NB4 (cell line): ENCODE results near the gene ANAPC5.
"Not testable (repeated sequence)": the region's sequence is repeated elsewhere in the genome, so short reads cannot be mapped to it uniquely, and the experiment has no call there.

Source experiments
- DNase-seq: peaks from one replicate; pipeline ENCODE4 v3.0.0; 2010; ENCODE audit warnings: low read depth
- H3K4me3 ChIP-seq: one replicate; pipeline ENCODE4 v1.5.1; 2011; ENCODE audit warnings: mild to moderate bottlenecking, low read depth, low read length, moderate library complexity
- MYC ChIP-seq: IDR thresholded peaks from 2 replicates; pipeline ENCODE4 v1.6.1; 2011; ENCODE audit warnings: low read depth, low read length
- POLR2A ChIP-seq: IDR thresholded peaks from 2 replicates; pipeline ENCODE4 v1.6.1; 2011; ENCODE audit warnings: mild to moderate bottlenecking; ENCODE audit not compliant: insufficient read length; ENCODE audit errors: extremely low read depth
- TF ChIP-seq, protein P1 (sequence below): IDR thresholded peaks from 2 replicates; pipeline ENCODE4 v1.6.1; 2011; ENCODE audit warnings: low read depth, low read length
- TF ChIP-seq, protein P2 (sequence below): IDR thresholded peaks from one replicate; pipeline ENCODE4 v1.5.1; 2012; ENCODE audit warnings: low read depth, low read length

The ANAPC5 gene

DNA sequence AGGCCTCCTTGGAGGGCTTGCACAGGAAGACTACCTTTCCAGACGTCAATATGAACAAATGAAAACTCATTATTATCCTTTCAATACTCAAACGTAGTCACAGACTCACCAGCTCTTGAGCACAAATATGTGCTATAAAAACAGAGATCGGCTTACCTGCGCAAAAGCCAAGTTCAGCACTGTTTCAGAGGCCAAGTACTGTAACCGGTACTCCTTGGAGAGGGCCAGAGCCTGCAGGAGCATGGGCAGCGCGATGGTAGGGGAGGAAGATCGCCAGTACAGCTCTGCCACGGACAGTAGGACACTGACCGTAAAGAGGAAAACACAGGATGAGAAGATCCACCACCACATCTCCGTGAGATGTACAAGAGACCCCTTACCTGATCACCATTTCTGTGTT, 34.1 kb downstream of the ANAPC5 start:
- no peak for TF ChIP-seq MYC
- TF ChIP-seq, protein P1, sequence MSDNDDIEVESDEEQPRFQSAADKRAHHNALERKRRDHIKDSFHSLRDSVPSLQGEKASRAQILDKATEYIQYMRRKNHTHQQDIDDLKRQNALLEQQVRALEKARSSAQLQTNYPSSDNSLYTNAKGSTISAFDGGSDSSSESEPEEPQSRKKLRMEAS: no peak
- no peak for TF ChIP-seq POLR2A
- TF ChIP-seq, protein P2, sequence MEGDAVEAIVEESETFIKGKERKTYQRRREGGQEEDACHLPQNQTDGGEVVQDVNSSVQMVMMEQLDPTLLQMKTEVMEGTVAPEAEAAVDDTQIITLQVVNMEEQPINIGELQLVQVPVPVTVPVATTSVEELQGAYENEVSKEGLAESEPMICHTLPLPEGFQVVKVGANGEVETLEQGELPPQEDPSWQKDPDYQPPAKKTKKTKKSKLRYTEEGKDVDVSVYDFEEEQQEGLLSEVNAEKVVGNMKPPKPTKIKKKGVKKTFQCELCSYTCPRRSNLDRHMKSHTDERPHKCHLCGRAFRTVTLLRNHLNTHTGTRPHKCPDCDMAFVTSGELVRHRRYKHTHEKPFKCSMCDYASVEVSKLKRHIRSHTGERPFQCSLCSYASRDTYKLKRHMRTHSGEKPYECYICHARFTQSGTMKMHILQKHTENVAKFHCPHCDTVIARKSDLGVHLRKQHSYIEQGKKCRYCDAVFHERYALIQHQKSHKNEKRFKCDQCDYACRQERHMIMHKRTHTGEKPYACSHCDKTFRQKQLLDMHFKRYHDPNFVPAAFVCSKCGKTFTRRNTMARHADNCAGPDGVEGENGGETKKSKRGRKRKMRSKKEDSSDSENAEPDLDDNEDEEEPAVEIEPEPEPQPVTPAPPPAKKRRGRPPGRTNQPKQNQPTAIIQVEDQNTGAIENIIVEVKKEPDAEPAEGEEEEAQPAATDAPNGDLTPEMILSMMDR: no peak
- H3K4me3 ChIP-seq: no peak overlapping the region
- no peak for DNase-seq

DNA sequence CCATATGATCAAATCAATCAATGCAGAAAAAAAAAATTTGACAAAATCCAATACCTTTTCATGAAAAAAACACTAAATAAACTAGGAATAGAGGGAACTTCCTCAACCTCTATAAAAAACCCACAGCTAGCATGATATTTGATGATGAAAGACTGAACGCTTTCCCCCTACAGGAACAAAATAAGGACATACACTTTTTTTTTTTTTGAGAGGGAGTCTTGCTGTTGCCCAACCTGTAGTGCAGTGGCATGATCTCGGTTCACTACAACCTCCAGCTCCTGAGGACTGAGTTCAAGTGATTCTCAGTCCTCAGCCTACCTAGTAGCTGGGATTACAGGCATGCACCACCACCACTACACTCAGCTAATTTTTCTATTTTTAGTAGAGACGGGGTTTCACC, 37.8 kb downstream of the ANAPC5 start:
- TF ChIP-seq MYC: no peak
- TF ChIP-seq, protein P1: 0 out of 2 replicates have a peak, but pooled peaks have one; percentile 15
- no peak overlapping the region for H3K4me3 ChIP-seq
- DNase-seq: peak; percentile 85

DNA sequence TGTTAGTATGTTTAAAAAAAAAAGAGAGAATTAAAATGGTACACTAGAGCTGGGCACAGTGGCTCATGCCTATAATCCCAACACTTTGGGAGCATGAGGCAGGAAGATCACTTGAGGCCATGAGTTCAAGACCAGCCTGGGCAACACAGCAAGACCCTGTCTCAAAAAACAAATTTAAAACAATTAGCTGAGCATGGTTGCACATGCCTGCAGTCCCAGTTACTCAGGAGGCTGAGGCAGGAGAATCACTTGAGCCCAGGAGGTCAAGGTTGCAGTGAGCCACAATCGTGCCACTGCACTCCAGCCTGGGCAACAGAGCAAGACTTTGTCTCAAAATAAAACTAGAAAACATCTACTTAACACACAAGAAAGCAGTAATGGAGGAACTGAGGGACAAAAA, 42.0 kb downstream of the ANAPC5 start:
- not testable (repeated sequence) for H3K4me3 ChIP-seq, DNase-seq

DNA sequence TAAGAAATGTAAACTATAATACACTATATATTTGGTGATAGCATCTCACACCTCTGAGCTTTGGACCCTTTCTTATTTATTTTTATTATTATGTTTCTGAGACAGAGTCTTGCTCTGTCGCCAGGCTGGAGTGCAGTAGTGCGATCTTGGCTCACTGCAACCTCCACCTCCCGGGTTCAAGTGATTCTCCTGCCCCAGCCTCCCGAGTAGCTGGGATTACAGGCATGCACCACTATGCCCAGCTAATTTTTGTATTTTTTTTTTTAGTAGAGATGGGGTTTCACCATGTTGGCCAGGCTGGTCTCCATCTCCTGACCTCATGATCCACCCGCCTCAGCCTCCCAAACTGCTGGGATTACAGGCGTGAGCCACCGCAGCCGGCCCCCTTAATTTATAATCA, 44.8 kb downstream of the ANAPC5 start:
- DNase-seq: not testable (repeated sequence)

DNA sequence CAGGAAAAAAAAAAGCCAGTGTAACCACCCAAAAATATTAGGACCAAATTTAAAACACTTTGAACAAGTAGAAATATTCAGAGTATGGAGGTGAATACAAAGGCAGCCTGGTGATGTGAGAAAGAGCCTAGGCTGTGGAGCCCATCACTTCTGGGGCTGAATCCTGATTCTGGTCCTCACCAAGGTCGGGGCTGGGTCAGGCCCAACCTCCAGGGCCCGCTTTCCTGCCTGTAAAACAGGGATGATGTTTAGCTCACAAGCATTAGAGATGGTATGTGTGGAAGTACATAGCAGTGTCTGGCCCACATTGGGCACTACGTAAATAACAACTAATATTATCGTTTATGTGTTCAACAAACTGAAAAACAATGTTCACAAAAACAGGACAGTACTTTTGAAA, 47.9 kb downstream of the ANAPC5 start:
- no peak overlapping the region for H3K4me3 ChIP-seq
- DNase-seq: no peak
- TF ChIP-seq, protein P1: no peak
- no peak for TF ChIP-seq POLR2A
- TF ChIP-seq MYC: no peak
- TF ChIP-seq, protein P2: no peak

More for the DNA sequence above, 44.8 kb downstream of the ANAPC5 start:
- not testable (repeated sequence) for H3K4me3 ChIP-seq

DNA sequence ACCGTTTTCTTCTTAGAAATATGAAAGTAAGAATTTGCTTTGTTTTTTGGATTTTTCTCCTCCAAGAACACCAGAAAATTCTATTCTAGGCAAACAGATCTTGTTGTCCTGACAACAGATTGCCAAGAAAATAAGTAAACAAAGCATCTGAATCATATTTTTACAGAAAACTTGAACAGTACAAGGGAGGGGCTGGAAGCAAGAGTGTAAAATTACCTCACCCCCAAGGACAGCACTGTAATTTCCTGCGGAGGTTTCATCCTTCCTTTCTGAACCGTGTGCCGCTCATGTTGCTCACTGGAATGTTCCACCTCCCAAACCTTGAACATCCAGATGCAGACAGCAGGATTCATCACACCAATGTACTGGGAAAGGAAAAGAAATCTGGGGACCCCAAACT, 50.3 kb downstream of the ANAPC5 start:
- no peak for DNase-seq
- no peak for TF ChIP-seq MYC
- TF ChIP-seq, protein P1: no peak
- no peak for TF ChIP-seq POLR2A
- TF ChIP-seq, protein P2: no peak
- no peak overlapping the region for H3K4me3 ChIP-seq

DNA sequence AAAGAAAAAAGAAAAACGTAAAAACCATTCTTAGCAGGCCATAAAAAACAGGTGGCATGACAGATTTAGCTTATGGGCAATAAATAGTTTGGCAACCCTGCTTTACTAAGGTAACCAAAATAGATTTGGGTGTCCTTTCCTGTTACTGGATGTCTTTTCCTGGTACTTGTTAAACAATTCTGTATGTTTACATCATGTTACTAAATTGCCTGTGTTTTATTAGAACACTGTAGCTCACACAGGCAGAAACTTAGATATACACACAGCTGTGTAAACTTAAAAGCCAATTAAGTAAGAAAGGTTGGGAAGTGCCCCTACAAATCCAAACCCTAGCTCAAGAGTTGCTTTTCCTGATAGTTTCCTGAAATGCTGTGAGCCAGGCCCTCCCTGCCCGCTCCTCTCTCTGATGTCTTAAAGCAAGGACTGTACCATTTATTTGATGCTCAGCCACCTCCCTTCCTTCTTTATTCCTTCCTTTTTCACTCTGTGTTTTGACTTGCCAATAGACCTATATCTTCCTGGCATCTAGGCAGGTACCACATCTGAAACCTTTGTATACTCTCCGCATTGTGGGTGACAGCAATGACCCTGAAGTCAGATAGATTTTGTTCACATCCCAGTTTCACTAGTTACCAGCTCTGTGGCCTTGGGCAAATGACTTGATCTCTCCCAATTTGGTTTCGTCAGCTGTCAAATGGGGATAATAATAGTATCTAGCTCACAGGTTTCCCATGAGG, 52.0 kb downstream of the ANAPC5 start:
- H3K4me3 ChIP-seq: no peak overlapping the region
- DNase-seq: no peak
- TF ChIP-seq POLR2A (no peak), MYC (no peak)
- TF ChIP-seq, protein P2: no peak
- TF ChIP-seq, protein P1: no peak

DNA sequence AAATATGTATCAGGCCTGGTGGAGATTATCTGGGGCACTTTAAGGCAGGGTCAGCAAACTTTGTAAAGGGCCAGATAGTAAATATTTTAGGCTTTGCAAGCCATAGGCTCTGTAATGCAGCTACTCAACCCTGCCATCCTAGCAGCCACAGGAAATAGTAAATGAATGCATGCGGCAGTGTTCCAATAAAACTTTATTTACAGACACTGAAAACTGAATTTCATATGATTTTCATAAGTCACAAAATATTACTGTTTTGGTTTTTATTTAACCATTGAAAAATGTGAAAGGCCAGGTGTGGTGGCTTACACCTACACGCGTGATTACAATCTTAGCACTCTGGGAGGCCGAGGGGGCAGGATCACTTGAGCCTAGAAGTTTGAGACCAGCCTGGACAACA, 52.5 kb downstream of the ANAPC5 start:
- DNase-seq: no peak
- H3K4me3 ChIP-seq: no peak overlapping the region
- TF ChIP-seq, protein P1: no peak
- TF ChIP-seq, protein P2: no peak
- TF ChIP-seq MYC: no peak
- TF ChIP-seq POLR2A: no peak

DNA sequence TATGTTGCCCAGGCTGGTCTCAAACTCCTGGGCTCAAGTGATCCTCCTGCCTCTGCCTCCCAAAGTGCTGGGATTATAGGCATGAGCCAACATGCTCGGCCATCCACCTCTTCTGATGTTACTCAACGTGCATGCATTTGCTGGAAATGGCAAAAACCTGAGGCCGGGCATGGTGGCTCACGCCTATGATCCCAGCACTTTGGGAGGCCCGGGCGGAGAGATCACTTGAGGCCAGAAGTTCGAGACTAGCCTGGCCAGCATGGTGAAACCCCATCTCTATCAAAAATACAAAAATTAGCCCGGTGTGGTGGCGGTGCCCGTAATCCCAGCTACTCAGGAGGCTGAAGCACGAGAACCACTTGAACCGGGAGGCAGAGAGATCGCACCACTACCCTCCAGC, 53.8 kb downstream of the ANAPC5 start:
- not testable (repeated sequence) for H3K4me3 ChIP-seq, DNase-seq
